Measurements from ENCODE around the gene PRDM16. TPM values are rescaled to one million over a fixed set of nuclear protein-coding genes. Genes with fewer than 3 reads are reported as not detected.

Gene PRDM16
- total RNA-seq, 1 donor, result 6.5 TPM

DNA sequence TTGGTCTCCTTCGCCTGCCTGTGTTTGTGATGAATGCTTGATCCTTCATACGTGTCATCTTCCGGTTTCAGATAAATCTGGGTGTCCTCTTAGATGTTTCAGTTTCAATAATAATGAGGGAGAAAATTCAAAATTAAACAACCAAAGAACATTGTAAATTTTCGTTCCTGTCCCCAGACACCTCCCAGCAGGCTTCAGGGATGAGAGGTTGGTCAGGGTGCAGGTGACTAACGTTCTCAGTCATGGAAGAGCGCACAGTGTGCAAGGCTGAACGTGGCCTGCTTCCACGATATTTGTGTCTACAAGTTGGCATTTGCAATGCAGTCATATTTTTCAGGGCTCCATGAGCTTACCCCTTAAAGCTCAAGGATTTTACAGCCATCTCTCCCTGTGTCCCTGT, 238.4 kb downstream of the PRDM16 start:
- H3K27ac ChIP-seq (ENCODE audit: low read depth, low read length), result peak overlapping the region; percentile 80
- peak overlapping the region; percentile 69 for H3K4me2 ChIP-seq (ENCODE audit: insufficient read depth, low read length)
- TF ChIP-seq, protein P1, sequence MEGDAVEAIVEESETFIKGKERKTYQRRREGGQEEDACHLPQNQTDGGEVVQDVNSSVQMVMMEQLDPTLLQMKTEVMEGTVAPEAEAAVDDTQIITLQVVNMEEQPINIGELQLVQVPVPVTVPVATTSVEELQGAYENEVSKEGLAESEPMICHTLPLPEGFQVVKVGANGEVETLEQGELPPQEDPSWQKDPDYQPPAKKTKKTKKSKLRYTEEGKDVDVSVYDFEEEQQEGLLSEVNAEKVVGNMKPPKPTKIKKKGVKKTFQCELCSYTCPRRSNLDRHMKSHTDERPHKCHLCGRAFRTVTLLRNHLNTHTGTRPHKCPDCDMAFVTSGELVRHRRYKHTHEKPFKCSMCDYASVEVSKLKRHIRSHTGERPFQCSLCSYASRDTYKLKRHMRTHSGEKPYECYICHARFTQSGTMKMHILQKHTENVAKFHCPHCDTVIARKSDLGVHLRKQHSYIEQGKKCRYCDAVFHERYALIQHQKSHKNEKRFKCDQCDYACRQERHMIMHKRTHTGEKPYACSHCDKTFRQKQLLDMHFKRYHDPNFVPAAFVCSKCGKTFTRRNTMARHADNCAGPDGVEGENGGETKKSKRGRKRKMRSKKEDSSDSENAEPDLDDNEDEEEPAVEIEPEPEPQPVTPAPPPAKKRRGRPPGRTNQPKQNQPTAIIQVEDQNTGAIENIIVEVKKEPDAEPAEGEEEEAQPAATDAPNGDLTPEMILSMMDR (IDR thresholded peaks at IDR 0.05; ENCODE audit: extremely low read depth, low read depth, low read length), result no peak

GRCh38 chr1:3308053-3308452, 239.1 kb downstream of the PRDM16 start:
- no peaks in the 10 kb centered on the region for H3K36me3 ChIP-seq (ENCODE audit: insufficient read depth, low read length)
- no peaks in the 10 kb centered on the region for H4K20me1 ChIP-seq (ENCODE audit: insufficient read depth, low read length)
- no peak overlapping the region for H3K4me2 ChIP-seq (ENCODE audit: insufficient read depth, low read length)
- DNase-seq (ENCODE audit: insufficient read length, low spot score, missing footprints), result no peak
- H3K27me3 ChIP-seq (ENCODE audit: insufficient read depth, low read length), result no peaks in the 10 kb centered on the region
- H3K4me3 ChIP-seq (ENCODE audit: insufficient read depth, low read length), result no peak overlapping the region
- no peaks in the 10 kb centered on the region for H3K79me2 ChIP-seq (ENCODE audit: insufficient read depth, low read length)
- H3K9me3 ChIP-seq (ENCODE audit: low read depth, low read length), result no peaks in the 10 kb centered on the region
- H2AFZ ChIP-seq (ENCODE audit: low read length), result no peak overlapping the region
- no peak overlapping the region for H3K27ac ChIP-seq (ENCODE audit: low read depth, low read length)
- H3K4me1 ChIP-seq (ENCODE audit: insufficient read depth, low read length), result peaks cover 37% of the 10 kb centered on the region
- TF ChIP-seq, protein P1 (IDR thresholded peaks at IDR 0.05; ENCODE audit: extremely low read depth, low read depth, low read length), result no peak

More for the DNA sequence above, 238.4 kb downstream of the PRDM16 start:
- no peaks in the 10 kb centered on the region for H3K79me2 ChIP-seq (ENCODE audit: insufficient read depth, low read length)
- H3K4me3 ChIP-seq (ENCODE audit: insufficient read depth, low read length), result peak overlapping the region; percentile 20
- no peaks in the 10 kb centered on the region for H3K27me3 ChIP-seq (ENCODE audit: insufficient read depth, low read length)
- DNase-seq (ENCODE audit: insufficient read length, low spot score, missing footprints), result peak; percentile 73
- no peak overlapping the region for H2AFZ ChIP-seq (ENCODE audit: low read length)
- H4K20me1 ChIP-seq (ENCODE audit: insufficient read depth, low read length), result no peaks in the 10 kb centered on the region
- no peaks in the 10 kb centered on the region for H3K9me3 ChIP-seq (ENCODE audit: low read depth, low read length)
- H3K4me1 ChIP-seq (ENCODE audit: insufficient read depth, low read length), result peaks cover 31% of the 10 kb centered on the region
- H3K36me3 ChIP-seq (ENCODE audit: insufficient read depth, low read length), result no peaks in the 10 kb centered on the region

DNA sequence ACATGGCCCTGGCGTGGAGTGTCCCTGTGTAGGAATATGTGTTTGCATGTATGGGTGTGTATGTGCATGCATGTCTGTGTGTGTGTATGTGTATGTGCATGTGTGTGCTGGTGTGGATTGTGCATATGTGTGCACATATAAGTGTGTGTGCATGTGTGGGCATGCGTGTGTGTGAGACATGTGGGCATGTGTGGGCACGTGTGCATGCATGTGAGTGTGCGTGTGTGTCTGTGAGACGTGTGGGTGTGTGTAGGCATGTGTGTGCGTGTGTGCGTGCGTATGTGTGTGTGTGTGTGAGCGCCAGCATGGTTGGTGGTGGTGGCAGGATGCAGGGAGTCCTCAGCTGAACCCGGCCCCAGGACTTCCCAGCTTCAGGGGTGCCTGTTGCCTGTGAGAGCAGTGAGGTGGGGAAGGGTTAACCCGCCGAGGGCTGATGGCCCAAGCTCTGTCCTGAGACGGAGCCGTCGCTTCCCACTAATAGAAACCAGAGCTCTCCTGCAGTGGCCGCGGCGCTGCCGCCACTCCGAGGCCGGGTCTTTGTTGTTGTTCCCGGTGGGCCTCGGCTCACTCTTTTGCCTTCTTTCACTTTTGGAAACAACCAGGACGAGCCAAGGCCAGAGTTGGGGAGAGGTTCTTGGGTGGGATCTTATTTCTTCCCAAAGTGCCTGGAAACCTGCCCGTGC, 241.9 kb downstream of the PRDM16 start:
- no peak overlapping the region for H2AFZ ChIP-seq (ENCODE audit: low read length)
- no peaks in the 10 kb centered on the region for H3K9me3 ChIP-seq (ENCODE audit: low read depth, low read length)
- peaks cover 50% of the 10 kb centered on the region for H3K4me1 ChIP-seq (ENCODE audit: insufficient read depth, low read length)
- no peak overlapping the region for H3K27ac ChIP-seq (ENCODE audit: low read depth, low read length)
- H3K4me2 ChIP-seq (ENCODE audit: insufficient read depth, low read length), result no peak overlapping the region
- no peaks in the 10 kb centered on the region for H3K36me3 ChIP-seq (ENCODE audit: insufficient read depth, low read length)
- TF ChIP-seq, protein P1 (IDR thresholded peaks at IDR 0.05; ENCODE audit: extremely low read depth, low read depth, low read length), result no peak
- no peaks in the 10 kb centered on the region for H3K27me3 ChIP-seq (ENCODE audit: insufficient read depth, low read length)
- DNase-seq (ENCODE audit: insufficient read length, low spot score, missing footprints), result no peak
- no peaks in the 10 kb centered on the region for H4K20me1 ChIP-seq (ENCODE audit: insufficient read depth, low read length)
- no peak overlapping the region for H3K4me3 ChIP-seq (ENCODE audit: insufficient read depth, low read length)
- H3K79me2 ChIP-seq (ENCODE audit: insufficient read depth, low read length), result no peaks in the 10 kb centered on the region

DNA sequence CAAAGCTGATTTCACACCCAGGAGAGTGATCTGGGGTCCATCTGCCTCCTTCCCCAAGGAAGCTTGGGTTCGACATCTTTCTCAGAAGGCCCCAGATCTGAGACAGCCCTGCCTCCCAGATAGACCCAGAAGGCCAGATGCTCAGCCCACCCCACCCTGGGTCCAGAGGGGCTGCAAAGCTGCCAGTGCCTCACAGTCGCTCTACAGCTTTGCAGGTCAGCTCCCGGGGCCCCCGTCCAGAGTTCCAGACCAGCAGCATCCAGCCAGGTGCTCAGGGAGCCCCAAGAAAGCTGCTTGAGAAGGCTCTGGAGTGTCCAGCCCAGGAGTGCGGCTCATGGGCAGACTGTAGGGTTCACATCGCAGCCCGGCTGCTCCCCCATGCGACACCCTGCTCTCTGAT, 242.7 kb downstream of the PRDM16 start:
- Histone ChIP-seq H3K4me2 (ENCODE audit: insufficient read depth, low read length) (no peak overlapping the region), H3K4me1 (ENCODE audit: insufficient read depth, low read length) (peaks cover 43% of the 10 kb centered on the region), H3K79me2 (ENCODE audit: insufficient read depth, low read length) (no peaks in the 10 kb centered on the region), H4K20me1 (ENCODE audit: insufficient read depth, low read length) (no peaks in the 10 kb centered on the region), H3K9me3 (ENCODE audit: low read depth, low read length) (no peaks in the 10 kb centered on the region), H3K27ac (ENCODE audit: low read depth, low read length) (peak overlapping the region; percentile 100), H3K36me3 (ENCODE audit: insufficient read depth, low read length) (no peaks in the 10 kb centered on the region), H3K4me3 (ENCODE audit: insufficient read depth, low read length) (no peak overlapping the region), H2AFZ (ENCODE audit: low read length) (no peak overlapping the region), H3K27me3 (ENCODE audit: insufficient read depth, low read length) (no peaks in the 10 kb centered on the region)
- no peak for DNase-seq (ENCODE audit: insufficient read length, low spot score, missing footprints)
- TF ChIP-seq, protein P1 (IDR thresholded peaks at IDR 0.05; ENCODE audit: extremely low read depth, low read depth, low read length), result no peak

Measured in osteoblast (primary cell).